HG02678 (cell line): ENCODE results near the gene TAL2.

Experiments used
- ATAC-seq: cut with Tn5 transposase; IDR thresholded peaks from one replicate; pipeline ENCODE4 v1.9.1; 2021; ENCODE audit warnings: mild to moderate bottlenecking, moderate library complexity; ENCODE audit not compliant: unreplicated experiment

Gene TAL2

GRCh38 chr9:105706156-105706555 lies 43.9 kb downstream of the TAL2 start:
- ATAC-seq: no peak

GRCh38 chr9:105708405-105708804 lies 46.1 kb downstream of the TAL2 start:
- no peak for ATAC-seq

GRCh38 chr9:105710638-105711037 lies 48.4 kb downstream of the TAL2 start:
- no peak for ATAC-seq

- ATAC-seq: no peak
These were observed 49.6 kb downstream of the TAL2 start for GRCh38 chr9:105711867-105712266.

DNA sequence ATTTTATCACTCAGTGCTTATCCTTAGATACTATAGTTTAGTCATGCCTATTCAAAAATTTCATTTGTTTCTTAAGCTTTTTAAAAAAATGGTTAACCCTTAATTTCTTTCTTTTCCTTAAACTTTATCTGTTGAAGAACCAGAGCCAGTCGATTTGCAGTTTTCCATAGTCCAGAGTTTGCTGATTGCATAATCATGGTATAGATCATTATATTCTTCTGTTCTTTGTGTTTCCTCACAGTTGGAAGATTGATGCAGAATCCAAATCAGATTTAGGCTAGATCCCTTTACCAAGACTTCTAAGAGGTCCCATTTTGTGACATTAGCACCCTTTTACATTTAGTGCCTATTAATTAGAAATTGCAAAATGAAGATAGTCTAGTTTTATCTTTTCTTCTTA lies 50.0 kb downstream of the TAL2 start:
- ATAC-seq: no peak
